ENCODE measurements around the gene SLK. TPM values are rescaled to one million over a fixed set of nuclear protein-coding genes. Genes with fewer than 3 reads are reported as not detected.

SLK gene
- polyA plus RNA-seq, 1 of the 3 experiments (the other 2 are of a cell fraction): 4.0 TPM

DNA sequence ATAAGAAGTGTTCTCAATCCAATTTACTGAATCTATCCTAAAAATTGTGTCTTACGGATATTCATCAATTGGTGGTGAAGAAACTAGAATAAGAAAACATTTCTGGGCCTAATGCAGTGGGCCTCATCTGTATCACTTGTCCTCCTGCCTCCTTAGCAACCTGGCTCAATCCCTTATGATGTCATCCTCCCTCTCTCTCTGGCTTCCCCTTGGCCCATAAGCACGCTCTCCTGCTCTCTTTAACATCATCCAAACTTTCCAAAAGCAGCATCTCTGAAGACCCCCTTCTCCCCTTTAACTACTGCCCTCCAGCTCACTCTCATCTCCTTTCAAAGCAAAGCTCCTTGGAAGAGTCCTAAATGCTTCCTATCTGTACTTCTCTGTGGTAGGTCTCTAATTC is 44.3 kb upstream of the SLK start:
- Histone ChIP-seq H3K27ac (ENCODE audit: low read depth in 2 of 2, low read length in 1 of 2) (no peak overlapping the region), H2AFZ (ENCODE audit: low read depth) (no peak overlapping the region), H3K27me3 (ENCODE audit: insufficient read depth) (no peaks in the 10 kb centered on the region), H3K4me3 (ENCODE audit: low read depth in 2 of 2, low read length in 1 of 2) (no peak overlapping the region), H3K4me1 (ENCODE audit: control insufficient read depth in 1 of 2, insufficient read depth in 2 of 2, low read depth in 1 of 2, low read length in 1 of 2) (peaks cover 3 to 9% of the 10 kb centered on the region in 2 experiments; a peak in 2 of 4 replicates), H3F3A (replicated peaks; ENCODE audit: insufficient read depth) (peaks cover 8% of the 10 kb centered on the region), H4K20me1 (ENCODE audit: insufficient read depth) (no peaks in the 10 kb centered on the region), H3K36me3 (replicated peaks in 1 of 2; ENCODE audit: control insufficient read depth in 1 of 2, insufficient read depth in 2 of 2, low read length in 1 of 2) (no peaks in the 10 kb centered on the region), H3K4me2 (no peak overlapping the region), H3K9me2 (no peaks in the 10 kb centered on the region), H3K79me2 (ENCODE audit: insufficient read depth) (peaks cover 2% of the 10 kb centered on the region), H3K9me3 (no peaks in the 10 kb centered on the region), H3K9ac (no peak overlapping the region)
- TF ChIP-seq FOSL2 (IDR thresholded peaks at IDR 0.05; ENCODE audit: borderline replicate concordance, low read depth): no peak
- TF ChIP-seq, protein P1, sequence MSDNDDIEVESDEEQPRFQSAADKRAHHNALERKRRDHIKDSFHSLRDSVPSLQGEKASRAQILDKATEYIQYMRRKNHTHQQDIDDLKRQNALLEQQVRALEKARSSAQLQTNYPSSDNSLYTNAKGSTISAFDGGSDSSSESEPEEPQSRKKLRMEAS (IDR thresholded peaks at IDR 0.05; ENCODE audit: low read depth): no peak
- TF ChIP-seq, protein P2, sequence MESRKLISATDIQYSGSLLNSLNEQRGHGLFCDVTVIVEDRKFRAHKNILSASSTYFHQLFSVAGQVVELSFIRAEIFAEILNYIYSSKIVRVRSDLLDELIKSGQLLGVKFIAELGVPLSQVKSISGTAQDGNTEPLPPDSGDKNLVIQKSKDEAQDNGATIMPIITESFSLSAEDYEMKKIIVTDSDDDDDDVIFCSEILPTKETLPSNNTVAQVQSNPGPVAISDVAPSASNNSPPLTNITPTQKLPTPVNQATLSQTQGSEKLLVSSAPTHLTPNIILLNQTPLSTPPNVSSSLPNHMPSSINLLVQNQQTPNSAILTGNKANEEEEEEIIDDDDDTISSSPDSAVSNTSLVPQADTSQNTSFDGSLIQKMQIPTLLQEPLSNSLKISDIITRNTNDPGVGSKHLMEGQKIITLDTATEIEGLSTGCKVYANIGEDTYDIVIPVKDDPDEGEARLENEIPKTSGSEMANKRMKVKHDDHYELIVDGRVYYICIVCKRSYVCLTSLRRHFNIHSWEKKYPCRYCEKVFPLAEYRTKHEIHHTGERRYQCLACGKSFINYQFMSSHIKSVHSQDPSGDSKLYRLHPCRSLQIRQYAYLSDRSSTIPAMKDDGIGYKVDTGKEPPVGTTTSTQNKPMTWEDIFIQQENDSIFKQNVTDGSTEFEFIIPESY (IDR thresholded peaks at IDR 0.05; ENCODE audit: borderline replicate concordance, low read depth): no peak
- DNase-seq: no peak
- 83% methylated on average over 2 of the region's 2 CpGs for WGBS (ENCODE audit: low lambda C conversion rate)
- POLR2A ChIA-PET: no interaction called here
- CTCF ChIA-PET: interaction anchor here (1.0 kb wide), 1 partner anchor 369 kb away, joined by 3 read pairs; no protein-coding TSS in a partner anchor

DNA sequence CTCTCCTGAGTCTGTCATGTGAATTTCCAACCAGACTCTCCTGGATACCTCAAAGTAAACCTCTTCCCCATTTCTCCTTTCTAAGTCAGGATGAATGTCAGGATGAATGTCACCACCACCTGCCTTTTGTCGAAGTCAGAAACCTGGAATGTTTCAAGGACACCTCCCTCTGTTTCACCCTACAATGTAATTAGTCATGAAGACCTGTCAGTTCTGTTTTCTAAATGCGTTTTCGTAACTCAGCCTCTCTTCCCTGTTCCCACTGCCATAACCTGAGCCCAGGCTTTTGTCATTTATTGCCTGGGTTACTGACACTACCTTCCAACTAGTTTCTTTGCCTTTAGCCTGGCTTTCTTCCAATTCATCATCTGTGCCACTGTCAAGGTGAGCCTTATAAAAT is 43.4 kb upstream of the SLK start:
- H3K9ac ChIP-seq: no peak overlapping the region
- peaks cover 3 to 7% of the 10 kb centered on the region in 2 experiments; a peak in 2 of 4 replicates for H3K4me1 ChIP-seq (ENCODE audit: control insufficient read depth in 1 of 2, insufficient read depth in 2 of 2, low read depth in 1 of 2, low read length in 1 of 2)
- H3K27me3 ChIP-seq (ENCODE audit: insufficient read depth): no peaks in the 10 kb centered on the region
- H3F3A ChIP-seq (replicated peaks; ENCODE audit: insufficient read depth): peaks cover 6% of the 10 kb centered on the region
- TF ChIP-seq EZH2phosphoT487 (IDR thresholded peaks at IDR 0.05; ENCODE audit: borderline replicate concordance, low read depth): no peak
- TF ChIP-seq CHD2 (IDR thresholded peaks at IDR 0.05; ENCODE audit: low read length, partially characterized antibody): no peak
- TF ChIP-seq, protein P3, sequence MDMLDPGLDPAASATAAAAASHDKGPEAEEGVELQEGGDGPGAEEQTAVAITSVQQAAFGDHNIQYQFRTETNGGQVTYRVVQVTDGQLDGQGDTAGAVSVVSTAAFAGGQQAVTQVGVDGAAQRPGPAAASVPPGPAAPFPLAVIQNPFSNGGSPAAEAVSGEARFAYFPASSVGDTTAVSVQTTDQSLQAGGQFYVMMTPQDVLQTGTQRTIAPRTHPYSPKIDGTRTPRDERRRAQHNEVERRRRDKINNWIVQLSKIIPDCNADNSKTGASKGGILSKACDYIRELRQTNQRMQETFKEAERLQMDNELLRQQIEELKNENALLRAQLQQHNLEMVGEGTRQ (IDR thresholded peaks at IDR 0.05; ENCODE audit: borderline replicate concordance, low read depth, low read length): no peak
- no peak for TF ChIP-seq RFX5 (IDR thresholded peaks at IDR 0.05; ENCODE audit: low read length)
- no peak for TF ChIP-seq POLR2AphosphoS5 (IDR thresholded peaks at IDR 0.05; ENCODE audit: low read depth, low read length)
- TF ChIP-seq, protein P4, sequence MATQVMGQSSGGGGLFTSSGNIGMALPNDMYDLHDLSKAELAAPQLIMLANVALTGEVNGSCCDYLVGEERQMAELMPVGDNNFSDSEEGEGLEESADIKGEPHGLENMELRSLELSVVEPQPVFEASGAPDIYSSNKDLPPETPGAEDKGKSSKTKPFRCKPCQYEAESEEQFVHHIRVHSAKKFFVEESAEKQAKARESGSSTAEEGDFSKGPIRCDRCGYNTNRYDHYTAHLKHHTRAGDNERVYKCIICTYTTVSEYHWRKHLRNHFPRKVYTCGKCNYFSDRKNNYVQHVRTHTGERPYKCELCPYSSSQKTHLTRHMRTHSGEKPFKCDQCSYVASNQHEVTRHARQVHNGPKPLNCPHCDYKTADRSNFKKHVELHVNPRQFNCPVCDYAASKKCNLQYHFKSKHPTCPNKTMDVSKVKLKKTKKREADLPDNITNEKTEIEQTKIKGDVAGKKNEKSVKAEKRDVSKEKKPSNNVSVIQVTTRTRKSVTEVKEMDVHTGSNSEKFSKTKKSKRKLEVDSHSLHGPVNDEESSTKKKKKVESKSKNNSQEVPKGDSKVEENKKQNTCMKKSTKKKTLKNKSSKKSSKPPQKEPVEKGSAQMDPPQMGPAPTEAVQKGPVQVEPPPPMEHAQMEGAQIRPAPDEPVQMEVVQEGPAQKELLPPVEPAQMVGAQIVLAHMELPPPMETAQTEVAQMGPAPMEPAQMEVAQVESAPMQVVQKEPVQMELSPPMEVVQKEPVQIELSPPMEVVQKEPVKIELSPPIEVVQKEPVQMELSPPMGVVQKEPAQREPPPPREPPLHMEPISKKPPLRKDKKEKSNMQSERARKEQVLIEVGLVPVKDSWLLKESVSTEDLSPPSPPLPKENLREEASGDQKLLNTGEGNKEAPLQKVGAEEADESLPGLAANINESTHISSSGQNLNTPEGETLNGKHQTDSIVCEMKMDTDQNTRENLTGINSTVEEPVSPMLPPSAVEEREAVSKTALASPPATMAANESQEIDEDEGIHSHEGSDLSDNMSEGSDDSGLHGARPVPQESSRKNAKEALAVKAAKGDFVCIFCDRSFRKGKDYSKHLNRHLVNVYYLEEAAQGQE (IDR thresholded peaks at IDR 0.05; ENCODE audit: low read depth, low read length): no peak
- no peak for TF ChIP-seq NRF1 (IDR thresholded peaks at IDR 0.05; ENCODE audit: low read depth, low read length)
- TF ChIP-seq MEF2A (IDR thresholded peaks at IDR 0.05; ENCODE audit: borderline replicate concordance, low read depth): no peak
- TF ChIP-seq SMC3 (IDR thresholded peaks at IDR 0.05; ENCODE audit: low read depth, low read length): no peak
- no peaks in the 10 kb centered on the region for H3K36me3 ChIP-seq (replicated peaks in 1 of 2; ENCODE audit: control insufficient read depth in 1 of 2, insufficient read depth in 2 of 2, low read length in 1 of 2)
- H3K27ac ChIP-seq (ENCODE audit: low read depth in 2 of 2, low read length in 1 of 2): no peak overlapping the region
- H3K9me2 ChIP-seq: no peaks in the 10 kb centered on the region
- no peak overlapping the region for H3K4me2 ChIP-seq
- ChIA-PET CTCF (no interaction called here), POLR2A (no interaction called here)
- H3K4me3 ChIP-seq (ENCODE audit: low read depth in 2 of 2, low read length in 1 of 2): no peak overlapping the region
- H2AFZ ChIP-seq (ENCODE audit: low read depth): no peak overlapping the region
- no peaks in the 10 kb centered on the region for H4K20me1 ChIP-seq (ENCODE audit: insufficient read depth)
- WGBS (ENCODE audit: low lambda C conversion rate): 83% methylated on average over 3 of the region's 3 CpGs
- H3K9me3 ChIP-seq: no peaks in the 10 kb centered on the region
- H3K79me2 ChIP-seq (ENCODE audit: insufficient read depth): no peaks in the 10 kb centered on the region
- DNase-seq: no peak
